Left hindlimb (tissue), 1 donor: ENCODE measurements around the gene IL34.
"Not testable (repeated sequence)": the region's sequence is repeated elsewhere in the genome, so short reads cannot be mapped to it uniquely, and the experiment has no call there.

Source experiments
- DNase-seq: peaks from one replicate; pipeline ENCODE4 v3.0.0-alpha.2; 2018

IL34 gene

GRCh38 chr16:70633617-70634016 lies 12.7 kb upstream of the IL34 start:
- not testable (repeated sequence) for DNase-seq

- no peak for DNase-seq
These were observed 11.5 kb upstream of the IL34 start for GRCh38 chr16:70634861-70635260.

GRCh38 chr16:70635336-70636016 lies 10.9 kb upstream of the IL34 start:
- DNase-seq, result no peak

GRCh38 chr16:70638814-70639792 lies 7.3 kb upstream of the IL34 start:
- no peak for DNase-seq

- no peak for DNase-seq
These were observed 3.7 kb upstream of the IL34 start for GRCh38 chr16:70642633-70643032.

GRCh38 chr16:70643264-70643663 lies 3.1 kb upstream of the IL34 start:
- DNase-seq, result not testable (repeated sequence)

- no peak for DNase-seq
These were observed 1.4 kb upstream of the IL34 start for GRCh38 chr16:70644763-70645597.

- DNase-seq, result no peak
These were observed 1.3 kb downstream of the IL34 start for GRCh38 chr16:70647441-70648359.

- no peak for DNase-seq
These were observed 2.2 kb downstream of the IL34 start for GRCh38 chr16:70648606-70649005.

- no peak for DNase-seq
These were observed 2.9 kb downstream of the IL34 start for GRCh38 chr16:70649300-70649699.

GRCh38 chr16:70650216-70650615 lies 3.9 kb downstream of the IL34 start:
- no peak for DNase-seq

GRCh38 chr16:70651524-70651923 lies 5.2 kb downstream of the IL34 start:
- DNase-seq, result no peak

GRCh38 chr16:70652322-70652721 lies 6.0 kb downstream of the IL34 start:
- no peak for DNase-seq

GRCh38 chr16:70653406-70653805 lies 7.0 kb downstream of the IL34 start:
- DNase-seq, result no peak

GRCh38 chr16:70653809-70654771 lies 7.7 kb downstream of the IL34 start:
- peak; percentile 88 for DNase-seq

- no peak for DNase-seq
These were observed 9.8 kb downstream of the IL34 start for GRCh38 chr16:70656065-70656711.

- no peak for DNase-seq
These were observed 10.4 kb downstream of the IL34 start for GRCh38 chr16:70656712-70657263.

- DNase-seq, result no peak
These were observed 11.6 kb downstream of the IL34 start for GRCh38 chr16:70657956-70658355.

- DNase-seq, result no peak
These were observed 12.6 kb downstream of the IL34 start for GRCh38 chr16:70658921-70659320.

- no peak for DNase-seq
These were observed 13.2 kb downstream of the IL34 start for GRCh38 chr16:70659546-70659945.
